Uterus (tissue), 2 donors: Measurements from ENCODE around the gene TIGD3.

ENCODE experiments used
- POLR2A ChIP-seq, 2 donors: fragments of 450-650 bp; IDR thresholded peaks; one replicate each; pipeline ENCODE4 v1.6.1; 2016; ENCODE audit warnings: antibody characterized with exemption in 2 of 2, mild to moderate bottlenecking in 1 of 2, moderate library complexity in 1 of 2
- TF ChIP-seq, protein P1 (sequence below), 4 experiments: fragments of 200-600 bp in 2 of 4; fragments of 450-650 bp in 2 of 4; sonication (generic) in 2 of 4; IDR thresholded peaks; one replicate each; pipeline ENCODE4 v1.5.1; 2016 to 2019; ENCODE audit warnings: antibody characterized with exemption in 4 of 4, mild to moderate bottlenecking in 2 of 4, moderate library complexity in 1 of 4

DNA sequence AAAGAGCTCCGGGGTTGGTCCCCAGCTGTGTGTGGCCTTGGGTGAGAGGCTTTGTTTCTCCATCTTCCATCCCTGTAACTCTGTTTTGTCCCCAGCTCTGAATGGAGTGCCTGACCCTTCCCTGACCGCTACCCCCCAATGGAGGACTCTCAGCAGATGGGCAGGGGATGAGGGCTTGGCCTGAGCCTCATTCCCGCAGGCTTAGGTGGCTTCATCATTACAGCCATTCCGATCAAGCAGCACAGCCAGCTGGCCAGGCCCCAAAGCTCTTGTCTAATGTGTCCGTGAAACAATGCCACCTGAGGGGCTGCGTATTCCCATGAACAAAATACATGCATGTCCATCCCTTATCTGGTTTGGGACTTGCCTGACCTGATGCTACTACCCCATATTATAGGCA lies 43.8 kb upstream of the TIGD3 start:
- TF ChIP-seq, protein P1, sequence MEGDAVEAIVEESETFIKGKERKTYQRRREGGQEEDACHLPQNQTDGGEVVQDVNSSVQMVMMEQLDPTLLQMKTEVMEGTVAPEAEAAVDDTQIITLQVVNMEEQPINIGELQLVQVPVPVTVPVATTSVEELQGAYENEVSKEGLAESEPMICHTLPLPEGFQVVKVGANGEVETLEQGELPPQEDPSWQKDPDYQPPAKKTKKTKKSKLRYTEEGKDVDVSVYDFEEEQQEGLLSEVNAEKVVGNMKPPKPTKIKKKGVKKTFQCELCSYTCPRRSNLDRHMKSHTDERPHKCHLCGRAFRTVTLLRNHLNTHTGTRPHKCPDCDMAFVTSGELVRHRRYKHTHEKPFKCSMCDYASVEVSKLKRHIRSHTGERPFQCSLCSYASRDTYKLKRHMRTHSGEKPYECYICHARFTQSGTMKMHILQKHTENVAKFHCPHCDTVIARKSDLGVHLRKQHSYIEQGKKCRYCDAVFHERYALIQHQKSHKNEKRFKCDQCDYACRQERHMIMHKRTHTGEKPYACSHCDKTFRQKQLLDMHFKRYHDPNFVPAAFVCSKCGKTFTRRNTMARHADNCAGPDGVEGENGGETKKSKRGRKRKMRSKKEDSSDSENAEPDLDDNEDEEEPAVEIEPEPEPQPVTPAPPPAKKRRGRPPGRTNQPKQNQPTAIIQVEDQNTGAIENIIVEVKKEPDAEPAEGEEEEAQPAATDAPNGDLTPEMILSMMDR (IDR thresholded peaks at IDR 0.05), result no peak
- no peak for TF ChIP-seq POLR2A (IDR thresholded peaks at IDR 0.05)
